HTR-8/SVneo (cell line): ENCODE measurements around the gene STPG2.
"Not testable (repeated sequence)": the region's sequence is repeated elsewhere in the genome, so short reads cannot be mapped to it uniquely, and the experiment has no call there.

Source experiments
- DNase-seq: peaks from one replicate; pipeline ENCODE4 v3.0.0; 2011; ENCODE audit warnings: low spot score, mixed read lengths; ENCODE audit not compliant: insufficient read length
- FAIRE-seq: peaks from 2 replicates; lab custom pipeline; 2011; peaks lifted over from hg19 to GRCh38; lab: Jason Lieb, UNC

The STPG2 gene

GRCh38 chr4:97953171-97953941 lies 189.9 kb downstream of the STPG2 start:
- FAIRE-seq (no peak), DNase-seq (no peak)

GRCh38 chr4:97952763-97953162 lies 190.5 kb downstream of the STPG2 start:
- no peak for DNase-seq
- no peak for FAIRE-seq

DNA sequence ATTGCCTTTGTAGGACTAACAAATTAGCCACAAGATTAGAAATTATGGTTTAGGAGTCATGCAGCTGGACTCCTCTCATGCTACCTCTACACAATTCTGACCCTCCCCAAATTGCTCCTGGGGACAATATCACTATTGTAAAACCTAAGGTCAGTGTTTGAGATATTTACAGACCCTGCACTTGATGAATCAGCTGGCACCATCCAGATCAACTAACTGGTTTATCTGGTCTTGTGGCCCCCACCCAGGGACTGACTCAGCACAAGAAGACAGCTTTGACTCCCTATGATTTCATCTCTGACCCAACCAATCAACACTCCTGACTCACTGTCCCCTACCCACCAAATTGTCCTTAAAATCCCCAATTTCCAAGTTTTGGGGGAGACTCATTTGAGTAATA lies 192.4 kb downstream of the STPG2 start:
- DNase-seq (no peak), FAIRE-seq (no peak)

DNA sequence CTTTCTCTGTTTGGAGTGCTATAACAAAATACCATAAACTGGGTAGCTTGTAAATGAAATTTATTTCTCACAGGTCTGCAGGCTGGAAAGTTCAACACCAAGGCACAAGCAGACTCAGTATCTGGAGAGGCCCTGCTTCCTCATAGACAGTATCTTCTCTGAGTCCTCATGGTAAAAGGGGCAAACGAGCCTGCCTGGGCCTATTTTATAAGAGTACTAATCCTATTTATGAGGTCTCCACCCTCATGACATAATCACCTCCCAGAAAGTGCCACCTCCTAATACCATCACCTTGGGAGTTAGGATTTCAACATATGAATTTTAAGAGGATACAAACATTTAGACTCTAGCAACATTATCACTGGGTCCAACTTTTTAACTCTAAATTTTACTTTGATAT lies 200.3 kb downstream of the STPG2 start:
- FAIRE-seq = no peak
- no peak for DNase-seq

DNA sequence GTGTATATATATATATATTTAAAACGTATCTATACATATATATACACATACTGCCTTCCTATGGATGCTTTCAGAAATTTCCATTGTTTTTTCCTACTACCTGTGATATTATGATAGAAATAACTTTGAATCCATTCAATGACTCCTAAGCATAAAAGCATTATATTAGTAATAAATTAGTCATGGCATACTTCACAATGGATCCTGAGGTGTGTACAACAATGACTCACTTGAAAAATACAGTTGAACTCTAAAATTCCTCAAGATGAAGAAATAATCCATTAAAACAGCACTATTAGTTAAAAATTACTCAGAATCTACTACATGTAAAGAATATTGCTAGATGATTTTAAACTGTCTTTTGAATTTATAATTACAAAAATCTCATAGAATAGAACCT lies 201.1 kb downstream of the STPG2 start:
- no peak for DNase-seq
- no peak for FAIRE-seq

GRCh38 chr4:97938141-97938540 lies 205.1 kb downstream of the STPG2 start:
- FAIRE-seq (no peak), DNase-seq (no peak)

- no peak for DNase-seq
- FAIRE-seq = no peak
These were observed 218.8 kb downstream of the STPG2 start for GRCh38 chr4:97924341-97924958.

- FAIRE-seq = no peak
- DNase-seq = no peak
These were observed 220.2 kb downstream of the STPG2 start for GRCh38 chr4:97923096-97923495.

DNA sequence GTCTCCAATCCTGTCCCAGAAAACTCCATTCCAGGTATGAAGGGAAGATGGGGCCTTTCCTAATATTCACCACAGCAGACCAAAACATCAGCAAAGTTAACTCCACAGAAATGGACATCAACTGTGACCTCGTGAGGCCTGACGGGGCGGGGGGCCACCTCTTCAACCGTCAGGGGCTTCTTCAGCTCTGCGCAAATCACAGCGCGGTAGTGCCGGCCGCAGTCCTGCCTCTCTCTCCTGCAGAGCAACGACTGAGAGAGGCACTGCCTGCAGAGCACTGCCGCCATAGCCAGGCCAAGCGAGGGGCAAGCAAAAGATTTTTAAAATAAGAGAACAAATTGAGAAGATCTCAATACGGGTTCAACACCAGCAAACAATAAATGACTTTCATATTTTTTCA lies 226.2 kb downstream of the STPG2 start:
- FAIRE-seq = no peak
- no peak for DNase-seq

DNA sequence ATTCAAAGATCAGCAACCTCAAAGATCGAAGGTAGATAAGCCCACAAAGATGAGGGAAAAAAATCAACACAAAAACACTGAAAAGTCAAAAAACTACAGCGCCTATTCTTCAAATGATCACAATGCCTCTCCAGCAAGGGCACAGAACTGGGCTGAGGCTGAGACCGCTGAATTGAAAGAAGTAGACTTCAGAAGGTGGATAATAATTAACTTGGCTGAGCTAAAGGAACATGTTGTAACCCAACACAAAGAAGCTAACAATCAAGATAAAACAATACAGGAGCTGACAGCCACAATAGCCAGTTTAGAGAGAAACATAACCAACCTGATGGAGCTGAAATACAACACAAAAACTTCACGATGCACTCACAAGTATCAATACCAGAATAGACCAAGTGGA lies 231.1 kb downstream of the STPG2 start:
- FAIRE-seq = no peak
- DNase-seq = no peak

DNA sequence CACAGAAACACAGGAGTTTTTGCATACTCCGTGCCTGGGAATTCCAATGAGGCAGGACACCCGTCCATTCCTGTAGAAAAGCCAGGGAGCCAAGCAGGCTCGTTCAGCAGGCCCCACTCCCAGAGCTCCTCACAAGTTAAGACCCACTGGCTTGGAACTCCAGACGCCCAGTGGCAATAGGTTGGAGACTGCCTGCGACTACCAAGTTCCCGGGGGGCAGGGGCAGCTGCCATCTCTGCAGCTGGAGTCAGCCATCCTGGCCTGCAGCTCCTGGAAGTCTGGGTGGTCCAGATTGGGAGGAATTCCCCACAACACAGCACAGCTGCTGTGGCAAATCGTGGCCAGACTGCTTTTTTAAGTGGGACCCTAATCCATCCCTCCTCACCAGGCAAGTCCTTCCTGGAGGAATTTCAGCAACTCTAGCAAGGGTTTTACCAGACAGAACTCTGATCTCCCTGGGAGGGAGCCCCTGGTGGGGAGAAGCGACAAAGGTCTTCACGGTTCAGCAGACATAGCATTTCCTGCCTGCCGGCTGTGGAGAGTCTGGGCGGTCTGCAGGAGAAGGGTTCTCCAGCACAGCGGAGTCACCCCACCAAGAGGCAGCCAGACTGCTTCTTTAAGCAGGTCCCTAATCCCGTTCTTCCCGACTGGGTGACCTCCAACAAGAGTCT lies 231.9 kb downstream of the STPG2 start:
- DNase-seq (no peak), FAIRE-seq (no peak)

DNA sequence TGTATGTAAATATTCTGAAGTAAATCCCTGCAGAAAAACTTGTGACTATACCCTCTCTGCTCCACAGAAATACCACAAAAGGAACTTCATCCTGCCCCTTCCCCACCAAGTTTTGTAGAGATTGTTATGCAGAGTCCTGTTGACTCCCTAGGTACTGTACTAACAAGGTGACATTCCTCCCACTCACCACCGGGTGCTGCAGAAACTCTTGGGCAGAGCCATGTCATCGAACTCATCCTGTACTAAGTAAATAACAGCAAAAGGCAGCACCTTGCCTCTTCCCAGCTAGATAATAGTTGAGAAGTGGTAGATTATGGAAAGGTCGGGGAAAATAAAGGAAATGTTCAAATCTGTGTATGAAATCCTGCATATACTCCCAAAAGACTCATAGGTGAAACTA lies 233.3 kb downstream of the STPG2 start:
- DNase-seq (no peak), FAIRE-seq (no peak)

- FAIRE-seq, DNase-seq: not testable (repeated sequence)
These were observed 239.7 kb downstream of the STPG2 start for GRCh38 chr4:97903436-97904189.

DNA sequence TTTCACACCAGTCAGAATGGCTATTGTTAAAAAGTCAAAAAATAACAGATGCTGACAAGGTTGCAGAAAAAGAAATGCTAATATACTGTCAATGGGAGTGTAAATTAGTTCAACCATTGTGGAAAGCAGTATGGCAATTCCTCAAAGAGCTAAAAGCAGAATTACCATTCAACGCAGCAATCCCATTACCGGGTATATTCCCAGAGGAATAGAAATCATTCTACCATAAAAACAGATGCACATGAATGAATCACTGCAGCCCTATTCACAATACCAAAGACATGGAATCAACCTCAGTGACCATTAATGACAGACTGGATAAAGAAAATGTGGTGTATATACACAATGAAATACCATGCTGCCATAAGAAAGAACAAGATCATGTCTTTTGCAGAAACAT lies 243.0 kb downstream of the STPG2 start:
- FAIRE-seq (no peak), DNase-seq (no peak)

DNA sequence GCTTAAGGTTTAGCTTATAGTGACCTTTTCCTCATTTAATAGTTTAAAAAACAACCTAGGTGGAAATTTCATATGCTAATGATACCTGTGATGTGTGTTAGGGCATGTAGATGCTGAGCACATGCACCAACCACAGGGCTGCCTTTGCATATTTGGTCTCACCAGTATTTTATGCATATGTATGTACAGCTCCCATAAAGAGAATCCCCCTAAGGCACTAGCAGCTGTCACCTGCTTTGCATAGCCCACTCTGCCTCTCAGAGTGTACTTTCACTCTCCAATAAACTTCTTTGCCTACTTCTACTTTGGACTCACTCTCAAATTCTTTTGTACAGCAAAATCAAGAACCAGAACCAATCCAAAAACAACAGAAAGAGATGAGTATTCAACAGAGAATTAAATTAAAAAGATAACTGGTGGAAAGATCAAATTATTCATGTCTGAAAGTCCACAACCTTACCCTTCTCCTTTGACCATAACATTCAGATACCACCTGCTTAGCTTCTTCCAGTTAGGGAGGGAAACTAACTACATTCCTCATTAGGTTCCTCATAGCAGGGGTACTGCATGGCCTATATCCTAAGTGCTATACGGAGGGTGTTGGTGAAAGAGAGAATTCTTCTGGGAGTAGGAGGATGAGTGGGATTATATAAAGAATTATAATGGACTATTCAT lies 250.5 kb downstream of the STPG2 start:
- DNase-seq (no peak), FAIRE-seq (no peak)

DNA sequence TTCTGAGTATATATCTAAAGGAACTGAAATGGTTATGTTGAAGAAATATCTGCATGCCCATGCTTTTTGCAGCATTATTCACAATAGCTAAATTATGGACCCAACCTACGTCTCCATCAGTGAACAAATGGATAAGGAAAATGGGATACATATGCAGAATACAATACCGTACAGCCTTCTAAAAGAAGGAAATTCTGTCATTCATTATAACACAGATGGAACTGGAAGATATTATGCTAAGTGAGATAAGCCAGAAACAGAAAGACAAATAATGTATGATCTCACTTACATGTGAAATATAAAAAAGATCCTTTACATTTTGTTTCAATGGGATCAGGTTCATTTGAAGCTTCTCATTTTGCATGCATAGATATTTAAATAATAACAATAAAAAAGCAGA lies 263.3 kb downstream of the STPG2 start:
- no peak for FAIRE-seq

GRCh38 chr4:97868097-97868496 lies 275.2 kb downstream of the STPG2 start:
- FAIRE-seq (no peak), DNase-seq (no peak)

More for the DNA sequence above, 263.3 kb downstream of the STPG2 start:
- DNase-seq = no peak

DNA sequence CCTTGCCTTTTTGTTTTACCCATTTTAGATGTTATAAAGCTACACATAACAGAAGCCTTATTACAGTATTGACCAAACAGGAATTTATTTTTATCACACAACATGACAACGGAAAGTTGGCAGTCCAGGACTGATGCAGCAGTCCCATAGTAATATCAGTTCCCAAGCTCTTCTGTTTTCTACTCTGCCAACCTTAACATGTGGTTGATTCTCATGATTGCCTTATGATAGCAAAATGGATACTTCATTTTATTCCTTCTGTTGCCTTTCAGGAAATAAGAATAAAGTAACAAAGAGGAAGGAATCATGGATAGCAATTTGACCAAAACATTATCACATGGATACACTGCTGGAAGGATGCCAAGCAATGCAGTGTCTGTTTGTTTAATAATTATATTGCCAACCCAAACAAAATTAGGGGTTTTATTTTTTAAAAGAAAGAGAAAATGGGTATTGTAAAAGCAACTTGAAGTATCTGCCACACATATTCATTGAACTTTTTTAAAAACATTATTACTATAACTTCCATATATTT lies 275.7 kb downstream of the STPG2 start:
- no peak for FAIRE-seq
- no peak for DNase-seq

- DNase-seq (no peak), FAIRE-seq (no peak)
These were observed 276.3 kb downstream of the STPG2 start for GRCh38 chr4:97866821-97867556.
